Pancreas (tissue), 10 donors: Measurements from ENCODE around the gene ANXA11. TPM values are rescaled to one million over a fixed set of nuclear protein-coding genes. Genes with fewer than 3 reads are reported as not detected.

Experiments
- ATAC-seq, 4 donors: fragments of 200-7000 bp; cut with Tn5 transposase; one replicate each; pipeline versions ENCODE4 v1.8.0 to v1.9.1; 2020; ENCODE audit warnings: mild to moderate bottlenecking in 4 of 4, moderate library complexity in 4 of 4
- DNase-seq, 6 donors: peaks; one replicate each; pipeline ENCODE4 v3.0.0-alpha.2; 2020
- FAIRE-seq: peaks from 2 replicates; lab custom pipeline; 2012; peaks lifted over from hg19 to GRCh38; lab: Jason Lieb, UNC
- H3K27ac ChIP-seq, 4 donors: fragments of 200-600 bp; sonication (generic); 1 replicate in 3 of 4; 2 replicates in 1 of 4; pipeline versions ENCODE4 v1.5.0 to v1.8.0; 2020
- H3K27me3 ChIP-seq, 4 donors: fragments of 200-600 bp; one replicate each; pipeline ENCODE4 v1.8.0; 2021
- H3K36me3 ChIP-seq, 3 donors: fragments of 200-600 bp; sonication (generic) in 1 of 3; one replicate each; pipeline versions ENCODE4 v1.5.0 to v1.8.0; 2020 to 2021
- H3K4me1 ChIP-seq, 3 donors: fragments of 200-600 bp; one replicate each; pipeline ENCODE4 v1.8.0; 2021
- H3K4me3 ChIP-seq, 4 donors: fragments of 200-600 bp; sonication (generic) in 2 of 4; one replicate each; pipeline versions ENCODE4 v1.5.0 to v1.8.0; 2020 to 2021
- H3K9me3 ChIP-seq, 4 donors: fragments of 200-600 bp; one replicate each; pipeline ENCODE4 v1.8.0; 2021
- WGBS, 2 donors: extraction: QIAGEN DNeasy Blood & Tissue Kit; methylation state at CpG; one replicate each; pipeline ENCODE4 v1.1.7; 2013; 5-methylcytosine and 5-hydroxymethylcytosine counted together
- intact Hi-C, 3 donors: fragments of 100-400 bp; cut with DNase I; formaldehyde crosslinking; loops; one replicate each; pipeline versions ENCODE4 v1.11.1 to v1.14.2; 2022
- polyA plus RNA-seq, 2 donors: library from polyadenylated mRNA; stranded (reverse); fragments of 200-250 nt; gene quantifications; one replicate each; pipeline ENCODE4 v1.2.3, GENCODE V29; 2013
- total RNA-seq, 6 donors: library from RNA; stranded (reverse); fragmentation: NEBNext Ultra II Directional in 4 of 6; extraction: Animal tissue kit (Norgen Biotek cat#: 25700) in 4 of 6; gene quantifications; one replicate each; pipeline versions ENCODE4 v1.2.1 to v1.2.4, GENCODE V29; 2021 to 2023
- TF ChIP-seq, protein P1 (sequence below), 4 donors: fragments of 200-600 bp; sonication (generic) in 3 of 4; IDR thresholded peaks; one replicate each; pipeline versions ENCODE4 v1.5.0 to v1.8.0; 2021; ENCODE audit warnings: antibody characterized with exemption in 4 of 4
- donor health status: healthy with polysubstance abuse.
- donor health status: DM: no; HTN: no; CAD: no; lungs with moderate emphysema.
- donor health status: DM: no; HTN: no; CAD: no.
- donor health status: control.
- donor health status: control.
- donor health status: Bipolar disorder and iron deficiency.
- donor health status: DM: yes; HTN: yes; CAD: no.
- donor health status: DM: no; HTN: no; CAD: no.
- donor health status: DM: no; HTN: no; CAD: no.
- donor health status: DM: yes; HTN: yes; CAD: no.

Gene ANXA11
- total and polyA plus RNA-seq, 8 donors: 74.0 to 193 (median 112) TPM

- Histone ChIP-seq H3K4me3 (no peak overlapping the region), H3K27ac (no peak overlapping the region), H3K4me1 (no peaks in the 10 kb centered on the region), H3K9me3 (no peaks in the 10 kb centered on the region), H3K27me3 (no peaks in the 10 kb centered on the region), H3K36me3 (peaks cover 0 to 5% (median 0%) of the 10 kb centered on the region in 3 donors)
- TF ChIP-seq, protein P1, sequence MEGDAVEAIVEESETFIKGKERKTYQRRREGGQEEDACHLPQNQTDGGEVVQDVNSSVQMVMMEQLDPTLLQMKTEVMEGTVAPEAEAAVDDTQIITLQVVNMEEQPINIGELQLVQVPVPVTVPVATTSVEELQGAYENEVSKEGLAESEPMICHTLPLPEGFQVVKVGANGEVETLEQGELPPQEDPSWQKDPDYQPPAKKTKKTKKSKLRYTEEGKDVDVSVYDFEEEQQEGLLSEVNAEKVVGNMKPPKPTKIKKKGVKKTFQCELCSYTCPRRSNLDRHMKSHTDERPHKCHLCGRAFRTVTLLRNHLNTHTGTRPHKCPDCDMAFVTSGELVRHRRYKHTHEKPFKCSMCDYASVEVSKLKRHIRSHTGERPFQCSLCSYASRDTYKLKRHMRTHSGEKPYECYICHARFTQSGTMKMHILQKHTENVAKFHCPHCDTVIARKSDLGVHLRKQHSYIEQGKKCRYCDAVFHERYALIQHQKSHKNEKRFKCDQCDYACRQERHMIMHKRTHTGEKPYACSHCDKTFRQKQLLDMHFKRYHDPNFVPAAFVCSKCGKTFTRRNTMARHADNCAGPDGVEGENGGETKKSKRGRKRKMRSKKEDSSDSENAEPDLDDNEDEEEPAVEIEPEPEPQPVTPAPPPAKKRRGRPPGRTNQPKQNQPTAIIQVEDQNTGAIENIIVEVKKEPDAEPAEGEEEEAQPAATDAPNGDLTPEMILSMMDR (IDR thresholded peaks at IDR 0.05): no peak
- no peak for DNase-seq
- no peak for ATAC-seq
- intact Hi-C loops: no loop called here
- 89 to 95% methylated on average over 15 of the region's 15 CpGs for WGBS, 2 donors
- FAIRE-seq: no peak
These were observed 30.5 kb downstream of the ANXA11 start for GRCh38 chr10:80174641-80175395.

DNA sequence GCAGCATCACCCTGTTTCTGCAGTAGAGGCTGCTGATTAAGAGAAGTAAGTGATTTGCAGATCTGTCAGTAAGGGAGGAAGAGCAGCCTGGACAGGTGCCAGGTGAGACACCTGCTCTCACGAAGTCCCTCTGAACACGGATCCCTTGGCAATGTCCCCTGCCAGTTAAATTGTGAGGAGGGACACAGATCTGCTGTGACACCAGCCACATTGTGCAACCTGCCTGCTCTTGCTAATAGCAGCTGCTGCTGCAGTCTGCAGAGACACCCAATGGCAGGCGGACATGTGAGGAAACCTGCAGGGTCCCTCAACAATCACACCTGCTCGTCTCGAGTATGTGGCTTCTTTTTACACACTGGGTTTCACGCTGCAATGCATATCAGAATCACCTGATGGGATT, 31.9 kb downstream of the ANXA11 start:
- Histone ChIP-seq H3K4me3 (no peak overlapping the region), H3K27me3 (no peaks in the 10 kb centered on the region), H3K9me3 (no peaks in the 10 kb centered on the region), H3K4me1 (no peaks in the 10 kb centered on the region), H3K27ac (no peak overlapping the region), H3K36me3 (peaks cover 0 to 9% (median 5%) of the 10 kb centered on the region in 3 donors)
- WGBS, 2 donors: 58 to 65% methylated on average over 6 of the region's 6 CpGs
- FAIRE-seq (no peak), ATAC-seq (no peak), DNase-seq (no peak)
- intact Hi-C loops: no loop called here
- TF ChIP-seq, protein P1 (IDR thresholded peaks at IDR 0.05): no peak

DNA sequence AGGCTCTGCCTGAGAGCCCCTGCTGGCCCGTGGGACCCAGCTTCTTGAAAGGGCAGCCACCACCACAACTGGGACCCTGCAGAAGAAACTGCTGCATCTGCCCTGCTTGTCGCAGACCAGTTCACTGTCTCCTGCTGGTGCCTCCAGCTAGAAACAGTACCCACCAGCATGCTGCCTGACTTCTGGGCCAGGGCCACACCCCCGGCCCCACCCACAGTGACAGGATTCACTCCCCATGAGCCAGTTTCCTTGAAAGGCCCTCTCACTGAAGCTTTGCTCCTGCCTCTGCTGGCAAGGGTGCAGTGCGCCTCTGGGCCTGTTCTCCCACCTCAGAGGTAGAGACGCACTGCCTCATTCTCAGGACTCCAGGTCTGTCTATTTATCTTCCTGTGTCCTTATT, 32.4 kb downstream of the ANXA11 start:
- Histone ChIP-seq H3K4me1 (no peaks in the 10 kb centered on the region), H3K27me3 (no peaks in the 10 kb centered on the region), H3K9me3 (no peaks in the 10 kb centered on the region), H3K4me3 (no peak overlapping the region), H3K36me3 (peaks cover 0 to 12% (median 5%) of the 10 kb centered on the region in 3 donors), H3K27ac (no peak overlapping the region)
- ATAC-seq (no peak), DNase-seq (no peak), FAIRE-seq (no peak)
- 76 to 80% methylated on average over 5 of the region's 5 CpGs for WGBS, 2 donors
- TF ChIP-seq, protein P1 (IDR thresholded peaks at IDR 0.05): no peak
- intact Hi-C loops: no loop called here

- no peak overlapping the region for H3K27ac ChIP-seq
- TF ChIP-seq, protein P1 (IDR thresholded peaks at IDR 0.05): no peak
- DNase-seq: no peak
- FAIRE-seq: no peak
- ATAC-seq: peak in 1 of 4 donors; percentile 40
- intact Hi-C loops: no loop called here
- H3K4me3 ChIP-seq: no peak overlapping the region
- H3K9me3 ChIP-seq: no peaks in the 10 kb centered on the region
- peaks cover 0 to 25% (median 8%) of the 10 kb centered on the region in 3 donors for H3K36me3 ChIP-seq
- 86 to 90% methylated on average over 7 of the region's 7 CpGs for WGBS, 2 donors
- no peaks in the 10 kb centered on the region for H3K27me3 ChIP-seq
- H3K4me1 ChIP-seq: peaks cover 0 to 2% (median 0%) of the 10 kb centered on the region in 3 donors
These were observed 34.1 kb downstream of the ANXA11 start for GRCh38 chr10:80171248-80171660.

DNA sequence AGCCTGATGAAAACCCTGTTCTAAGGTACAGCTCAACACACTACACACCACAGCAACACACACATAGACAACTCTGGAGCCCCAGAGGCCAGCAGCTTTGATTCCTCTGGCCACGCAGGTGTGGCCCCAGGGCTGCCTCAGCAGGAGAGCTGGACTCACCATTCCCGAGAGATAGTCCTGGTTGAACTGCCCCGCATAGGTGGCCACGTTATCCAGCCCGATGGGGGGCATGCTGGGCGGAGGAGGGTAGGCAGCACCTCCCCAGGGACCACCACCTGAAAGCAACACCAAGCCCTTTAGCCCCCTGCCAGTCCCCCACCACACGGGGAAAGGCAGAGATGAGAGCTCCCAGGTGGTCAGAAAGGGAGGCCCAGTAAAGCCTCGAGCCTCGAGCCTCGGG, 34.7 kb downstream of the ANXA11 start:
- no peak overlapping the region for H3K27ac ChIP-seq
- no peak for ATAC-seq
- TF ChIP-seq, protein P1 (IDR thresholded peaks at IDR 0.05): no peak
- no peaks in the 10 kb centered on the region for H3K9me3 ChIP-seq
- H3K4me1 ChIP-seq: peaks cover 0 to 3% (median 0%) of the 10 kb centered on the region in 3 donors
- FAIRE-seq: no peak
- intact Hi-C loops: no loop called here
- 87 to 91% methylated on average over 10 of the region's 10 CpGs for WGBS, 2 donors
- no peak overlapping the region for H3K4me3 ChIP-seq
- no peaks in the 10 kb centered on the region for H3K27me3 ChIP-seq
- peaks cover 0 to 25% (median 9%) of the 10 kb centered on the region in 3 donors for H3K36me3 ChIP-seq
- no peak for DNase-seq
